Upper lobe of left lung (tissue), 4 donors: Measurements from ENCODE around the gene EPC2.

ENCODE experiments used
- POLR2A ChIP-seq, 4 donors: fragments of 450-650 bp; IDR thresholded peaks; one replicate each; pipeline ENCODE4 v1.5.1; 2016 to 2017; ENCODE audit warnings: antibody characterized with exemption in 4 of 4, mild to moderate bottlenecking in 2 of 4
- POLR2AphosphoS5 ChIP-seq, 2 donors: sonication (generic); formaldehyde crosslinking; IDR thresholded peaks; one replicate each; pipeline ENCODE4 v1.5.1; 2017; ENCODE audit warnings: antibody characterized with exemption in 2 of 2
- TF ChIP-seq, protein P1 (sequence below), 6 experiments: fragments of 450-650 bp in 4 of 6; fragments of 200-600 bp in 2 of 6; sonication (generic) in 2 of 6; IDR thresholded peaks; one replicate each; pipeline ENCODE4 v1.5.1; 2016 to 2019; ENCODE audit warnings: antibody characterized with exemption in 6 of 6

DNA sequence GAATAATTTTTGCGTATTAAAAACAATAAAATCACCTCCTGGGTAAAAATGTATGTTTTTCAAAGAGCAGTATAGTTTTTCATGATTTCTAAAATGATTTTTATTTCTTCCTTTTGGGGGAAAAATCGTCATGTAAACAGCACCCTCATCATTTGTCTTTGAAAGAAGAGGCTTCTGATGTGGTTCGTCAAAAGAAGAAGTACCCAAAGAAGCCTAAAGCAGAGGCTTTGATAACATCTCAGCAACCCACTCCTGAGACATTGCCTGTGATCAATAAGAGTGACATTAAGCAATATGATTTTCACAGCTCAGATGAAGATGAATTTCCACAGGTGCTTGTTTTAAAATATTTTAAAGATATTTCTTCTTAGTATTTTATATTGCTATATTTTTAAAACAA lies 120.3 kb downstream of the EPC2 start:
- TF ChIP-seq, protein P1, sequence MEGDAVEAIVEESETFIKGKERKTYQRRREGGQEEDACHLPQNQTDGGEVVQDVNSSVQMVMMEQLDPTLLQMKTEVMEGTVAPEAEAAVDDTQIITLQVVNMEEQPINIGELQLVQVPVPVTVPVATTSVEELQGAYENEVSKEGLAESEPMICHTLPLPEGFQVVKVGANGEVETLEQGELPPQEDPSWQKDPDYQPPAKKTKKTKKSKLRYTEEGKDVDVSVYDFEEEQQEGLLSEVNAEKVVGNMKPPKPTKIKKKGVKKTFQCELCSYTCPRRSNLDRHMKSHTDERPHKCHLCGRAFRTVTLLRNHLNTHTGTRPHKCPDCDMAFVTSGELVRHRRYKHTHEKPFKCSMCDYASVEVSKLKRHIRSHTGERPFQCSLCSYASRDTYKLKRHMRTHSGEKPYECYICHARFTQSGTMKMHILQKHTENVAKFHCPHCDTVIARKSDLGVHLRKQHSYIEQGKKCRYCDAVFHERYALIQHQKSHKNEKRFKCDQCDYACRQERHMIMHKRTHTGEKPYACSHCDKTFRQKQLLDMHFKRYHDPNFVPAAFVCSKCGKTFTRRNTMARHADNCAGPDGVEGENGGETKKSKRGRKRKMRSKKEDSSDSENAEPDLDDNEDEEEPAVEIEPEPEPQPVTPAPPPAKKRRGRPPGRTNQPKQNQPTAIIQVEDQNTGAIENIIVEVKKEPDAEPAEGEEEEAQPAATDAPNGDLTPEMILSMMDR (IDR thresholded peaks at IDR 0.05): no peak
- TF ChIP-seq POLR2A (IDR thresholded peaks at IDR 0.05) (no peak), POLR2AphosphoS5 (IDR thresholded peaks at IDR 0.05) (no peak)
